Mesenchymal stem cell (in vitro differentiated cells and primary cell): ENCODE data around the gene SLC39A13. TPM values are rescaled to one million over a fixed set of nuclear protein-coding genes. Genes with fewer than 3 reads are reported as not detected.
A peak's percentile ranks its signal among the peaks of the same experiment; 100 is the strongest.

Experiments
- DNase-seq: peaks from one replicate; pipeline ENCODE4 v3.0.0-alpha.2; 2013
- H2AFZ ChIP-seq: one replicate; pipeline ENCODE4 v1.6.1; 2013; ENCODE audit warnings: low read depth, mild to moderate bottlenecking, control low read depth, inconsistent platforms, low read length, moderate library complexity
- H2AK5ac ChIP-seq: 2 replicates; pipeline ENCODE4 v1.6.1; 2013; ENCODE audit warnings: low read length, moderate library complexity, mild to moderate bottlenecking, inconsistent platforms; ENCODE audit not compliant: severe bottlenecking
- H2BK120ac ChIP-seq: one replicate; pipeline ENCODE4 v1.6.1; 2013; ENCODE audit warnings: low read depth, mild to moderate bottlenecking, inconsistent platforms, low read length, moderate library complexity
- H2BK12ac ChIP-seq, 2 experiments: one replicate each; pipeline ENCODE4 v1.6.1; 2013; ENCODE audit warnings: inconsistent platforms in 2 of 2, low read length in 2 of 2, mild to moderate bottlenecking in 2 of 2, moderate library complexity in 2 of 2, control low read depth in 1 of 2
- H2BK15ac ChIP-seq: one replicate; pipeline ENCODE4 v1.6.1; 2013; ENCODE audit warnings: mild to moderate bottlenecking, low read depth, inconsistent platforms; ENCODE audit not compliant: poor library complexity, severe bottlenecking
- H2BK5ac ChIP-seq: 2 replicates; pipeline ENCODE4 v1.6.1; 2013; ENCODE audit warnings: low read depth, mild to moderate bottlenecking, low read length, control low read depth, inconsistent platforms; ENCODE audit not compliant: poor library complexity, severe bottlenecking
- H3K14ac ChIP-seq, 2 experiments: one replicate each; pipeline ENCODE4 v1.6.1; 2013; ENCODE audit warnings: inconsistent platforms in 2 of 2, low read length in 2 of 2, control low read depth in 1 of 2, mild to moderate bottlenecking in 1 of 2, moderate library complexity in 1 of 2
- H3K18ac ChIP-seq, 2 experiments: one replicate each; pipeline ENCODE4 v1.6.1; 2013; ENCODE audit warnings: inconsistent platforms in 2 of 2, low read length in 2 of 2, control low read depth in 1 of 2, low read depth in 1 of 2, mild to moderate bottlenecking in 1 of 2
- H3K23ac ChIP-seq, 2 experiments: one replicate each; pipeline ENCODE4 v1.6.1; 2013; ENCODE audit warnings: inconsistent platforms in 2 of 2, low read length in 2 of 2, mild to moderate bottlenecking in 2 of 2, moderate library complexity in 2 of 2, control low read depth in 1 of 2
- H3K27ac ChIP-seq: 2 replicates; pipeline ENCODE4 v1.5.1; 2013; ENCODE audit warnings: mild to moderate bottlenecking, moderate library complexity, low read length, control low read depth, inconsistent platforms; ENCODE audit not compliant: poor library complexity, severe bottlenecking
- H3K27me3 ChIP-seq, 2 experiments: 2 replicates each; pipeline versions ENCODE4 v1.6.1 to v1.7.0; 2013; ENCODE audit warnings: low read length in 2 of 2, mild to moderate bottlenecking in 2 of 2, moderate library complexity in 2 of 2, control low read depth in 1 of 2, inconsistent platforms in 1 of 2; ENCODE audit not compliant: control insufficient read depth in 1 of 2, insufficient read depth in 1 of 2
- H3K36me3 ChIP-seq, 2 experiments: 2 replicates each; pipeline versions ENCODE4 v1.6.1 to v1.7.0; 2013; ENCODE audit warnings: low read length in 2 of 2, control low read depth in 1 of 2, inconsistent platforms in 1 of 2, low read depth in 1 of 2, mild to moderate bottlenecking in 1 of 2; ENCODE audit not compliant: insufficient read depth in 2 of 2, control insufficient read depth in 1 of 2
- H3K4ac ChIP-seq, 2 experiments: one replicate each; pipeline ENCODE4 v1.6.1; 2013; ENCODE audit warnings: inconsistent platforms in 2 of 2, low read length in 2 of 2, mild to moderate bottlenecking in 2 of 2, moderate library complexity in 2 of 2, control low read depth in 1 of 2, low read depth in 1 of 2
- H3K4me1 ChIP-seq: 2 replicates; pipeline ENCODE4 v1.6.1; 2013; ENCODE audit warnings: low read depth, low read length, control low read depth; ENCODE audit not compliant: control insufficient read depth, insufficient read depth
- H3K4me2 ChIP-seq: 2 replicates; pipeline ENCODE4 v1.6.1; 2013; ENCODE audit warnings: low read length, mild to moderate bottlenecking, inconsistent platforms; ENCODE audit not compliant: poor library complexity, severe bottlenecking
- H3K4me3 ChIP-seq, 2 experiments: 2 replicates each; pipeline versions ENCODE4 v1.5.1 to v1.7.0; 2013; ENCODE audit warnings: low read length in 2 of 2, mild to moderate bottlenecking in 2 of 2, control low read depth in 1 of 2, low read depth in 1 of 2; ENCODE audit not compliant: insufficient read depth in 1 of 2
- H3K79me1 ChIP-seq: replicated peaks from 2 replicates; pipeline ENCODE4 v1.6.1; 2013; ENCODE audit warnings: mild to moderate bottlenecking, control low read depth, low read length, inconsistent platforms; ENCODE audit not compliant: poor library complexity, severe bottlenecking
- H3K9ac ChIP-seq: 2 replicates; pipeline ENCODE4 v1.7.0; 2013; ENCODE audit warnings: mild to moderate bottlenecking, low read length, moderate library complexity
- H3K9me3 ChIP-seq: 2 replicates; pipeline ENCODE4 v1.7.0; 2013; ENCODE audit warnings: mild to moderate bottlenecking, low read length; ENCODE audit not compliant: control insufficient read depth
- H4K8ac ChIP-seq: one replicate; pipeline ENCODE4 v1.6.1; 2013; ENCODE audit warnings: inconsistent platforms, mild to moderate bottlenecking, low read length, moderate library complexity
- H4K91ac ChIP-seq: one replicate; pipeline ENCODE4 v1.6.1; 2013; ENCODE audit warnings: mild to moderate bottlenecking, low read length, inconsistent platforms
- WGBS: methylation state at CpG from one replicate; pipeline ENCODE4 v1.1.7; 2013; ENCODE audit warnings: mixed read lengths; 5-methylcytosine and 5-hydroxymethylcytosine counted together
- small RNA-seq: library from polyadenylated mRNA; stranded (forward); fragments of <200 nt; extraction: miRNeasy Mini kit (QIAGEN cat#:217004); gene quantifications from one replicate; pipeline ENCODE3, GENCODE V24; 2013; ENCODE audit warnings: low read depth

SLC39A13 gene

GRCh38 chr11:47460571-47461235 is 52.3 kb downstream of the SLC39A13 start:
- Histone ChIP-seq H3K4ac (no peak overlapping the region), H3K4me3 (no peak overlapping the region), H2BK12ac (no peak overlapping the region), H4K8ac (no peak overlapping the region), H3K18ac (no peak overlapping the region), H3K79me1 (peaks cover 24% of the 10 kb centered on the region), H2BK5ac (no peak overlapping the region), H2AFZ (no peak overlapping the region), H3K4me1 (peaks cover 10% of the 10 kb centered on the region), H3K9me3 (no peaks in the 10 kb centered on the region), H2BK15ac (no peak overlapping the region), H4K91ac (no peak overlapping the region), H2BK120ac (no peak overlapping the region), H3K27ac (no peak overlapping the region), H3K4me2 (no peak overlapping the region), H3K14ac (no peak overlapping the region), H2AK5ac (no peak overlapping the region), H3K27me3 (no peaks in the 10 kb centered on the region), H3K9ac (no peak overlapping the region), H3K23ac (no peak overlapping the region), H3K36me3 (peaks cover 31 to 32% of the 10 kb centered on the region in 2 experiments)
- no peak for DNase-seq
- 96% methylated on average over 2 of the region's 2 CpGs for WGBS

GRCh38 chr11:47461876-47462275 is 53.5 kb downstream of the SLC39A13 start:
- Histone ChIP-seq H2BK5ac (no peak overlapping the region), H3K4me1 (peaks cover 13% of the 10 kb centered on the region), H3K27ac (no peak overlapping the region), H3K36me3 (peaks cover 28 to 32% of the 10 kb centered on the region in 2 experiments), H2BK12ac (no peak overlapping the region), H4K8ac (no peak overlapping the region), H3K9ac (no peak overlapping the region), H3K9me3 (no peaks in the 10 kb centered on the region), H2BK120ac (no peak overlapping the region), H2AK5ac (no peak overlapping the region), H3K14ac (no peak overlapping the region), H3K79me1 (peaks cover 24% of the 10 kb centered on the region), H3K4me2 (no peak overlapping the region), H2BK15ac (no peak overlapping the region), H3K23ac (no peak overlapping the region), H3K4me3 (no peak overlapping the region), H4K91ac (no peak overlapping the region), H2AFZ (no peak overlapping the region), H3K27me3 (no peaks in the 10 kb centered on the region), H3K18ac (no peak overlapping the region), H3K4ac (no peak overlapping the region)
- no peak for DNase-seq
- over 99% methylated on average over 7 of the region's 7 CpGs for WGBS

- WGBS: 89% methylated on average over 5 of the region's 5 CpGs
- Histone ChIP-seq H3K9me3 (no peaks in the 10 kb centered on the region), H2BK120ac (no peak overlapping the region), H3K27ac (peak overlapping the region; percentile 42), H4K8ac (no peak overlapping the region), H2BK5ac (no peak overlapping the region), H3K4me2 (no peak overlapping the region), H2BK12ac (no peak overlapping the region), H3K36me3 (peaks cover 34 to 46% of the 10 kb centered on the region in 2 experiments), H2AK5ac (no peak overlapping the region), H2AFZ (no peak overlapping the region), H3K9ac (no peak overlapping the region), H2BK15ac (no peak overlapping the region), H3K4ac (no peak overlapping the region), H3K27me3 (no peaks in the 10 kb centered on the region), H4K91ac (no peak overlapping the region), H3K4me3 (no peak overlapping the region), H3K14ac (no peak overlapping the region), H3K18ac (no peak overlapping the region), H3K23ac (no peak overlapping the region), H3K4me1 (peaks cover 27% of the 10 kb centered on the region), H3K79me1 (peaks cover 24% of the 10 kb centered on the region)
- peak; percentile 59 for DNase-seq
Measured at GRCh38 chr11:47464483-47464882, 56.1 kb downstream of the SLC39A13 start.

Small RNA genes within 50 kb of the gene (small RNA-seq; reads per million reads assigned to genes)
- not detected for gene MIR4487
